HCT116 (cell line): ENCODE data around the gene GRIN2D. TPM values are rescaled to one million over a fixed set of nuclear protein-coding genes. Genes with fewer than 3 reads are reported as not detected.
A peak's percentile ranks its signal among the peaks of the same experiment; 100 is the strongest.

Source experiments
- ATAC-seq: fragments of 200-7000 bp; cut with Tn5 transposase; 2 replicates; pipeline ENCODE4 v1.9.1; 2020; ENCODE audit warnings: mild to moderate bottlenecking, moderate library complexity
- BruUV-seq: library from RNA; stranded (reverse); fragments of 400-500 nt; replicated peaks from 2 replicates; lab custom pipeline; 2021; lab: Mats Ljungman, UMichigan
- CTCF ChIA-PET: fragments of 300-600 bp; sonication (Branson Sonifier 250); formaldehyde crosslinking; loops from one replicate; lab custom pipeline; 2021; ENCODE audit warnings: antibody characterized with exemption; lab: Charles Lee
- POLR2A ChIA-PET: fragments of 300-600, 350-600 bp; sonication (Branson Sonifier 250); formaldehyde crosslinking; loops from one replicate; lab custom pipeline; 2021; ENCODE audit warnings: antibody characterized with exemption; lab: Charles Lee
- RAD21 ChIA-PET, 2 experiments: fragments of 300-600 bp; sonication (Branson Sonifier 250); formaldehyde crosslinking; loops; one replicate each; lab custom pipeline; 2023; ENCODE audit warnings: low total read pairs in 2 of 2; ENCODE audit not compliant: uncharacterized antibody in 2 of 2, unreplicated experiment in 2 of 2, low non-redundant PET in 1 of 2; lab: Charles Lee
- DNase-seq: peaks from one replicate; pipeline ENCODE4 v3.0.0-alpha.2; 2010; ENCODE audit warnings: low read depth, low spot score
- H2AFZ ChIP-seq: fragments of 200-600 bp; shearing (Covaris generic), sonication (generic); 2 replicates; pipeline ENCODE4 v1.6.1; 2017; ENCODE audit warnings: low read depth, mixed run types, mixed read lengths, antibody characterized with exemption, low read length; ENCODE audit not compliant: poor library complexity, severe bottlenecking
- H3K27ac ChIP-seq: 2 replicates; pipeline ENCODE4 v1.5.1; 2012; ENCODE audit warnings: low read depth, low read length
- H3K27me3 ChIP-seq: fragments of 200-600 bp; sonication (generic); 2 replicates; pipeline ENCODE4 v1.6.1; 2016; ENCODE audit warnings: mixed run types, low read length, mixed read lengths; ENCODE audit not compliant: insufficient read depth
- H3K36me3 ChIP-seq, 2 experiments: fragments of 200-500 bp in 1 of 2; fragments of 200-600 bp in 1 of 2; sonication (Bioruptor generic) in 1 of 2; sonication (generic) in 1 of 2; 2 replicates each; pipeline versions ENCODE4 v1.5.1 to v1.6.1; 2014 to 2016; ENCODE audit warnings: low read length in 2 of 2, inconsistent platforms in 1 of 2, mixed read lengths in 1 of 2, mixed run types in 1 of 2; ENCODE audit not compliant: insufficient read depth in 2 of 2, control insufficient read depth in 1 of 2
- H3K4me1 ChIP-seq, 2 experiments: fragments of 200-600 bp in 1 of 2; sonication (generic) in 1 of 2; 2 replicates each; pipeline versions ENCODE4 v1.5.1 to v1.6.1; 2012 to 2017; ENCODE audit warnings: low read length in 2 of 2, inconsistent platforms in 1 of 2, mild to moderate bottlenecking in 1 of 2, mixed read lengths in 1 of 2, mixed run types in 1 of 2, moderate library complexity in 1 of 2; ENCODE audit not compliant: insufficient read depth in 2 of 2, control insufficient read depth in 1 of 2
- H3K4me2 ChIP-seq: fragments of 200-600 bp; sonication (generic); 2 replicates; pipeline ENCODE4 v1.6.1; 2017; ENCODE audit warnings: mixed run types, low read length, mixed read lengths
- H3K4me3 ChIP-seq, 2 experiments: fragments of 200-600 bp in 1 of 2; sonication (generic) in 1 of 2; replicated peaks in 1 of 2; 2 replicates each; pipeline ENCODE4 v1.5.1; 2011 to 2016; ENCODE audit warnings: low read length in 2 of 2, control low read depth in 1 of 2, low read depth in 1 of 2, mild to moderate bottlenecking in 1 of 2, mixed read lengths in 1 of 2, mixed run types in 1 of 2
- H3K79me2 ChIP-seq: fragments of 200-600 bp; sonication (generic); 2 replicates; pipeline ENCODE4 v1.6.1; 2017; ENCODE audit warnings: mild to moderate bottlenecking, mixed run types, low read length, moderate library complexity, mixed read lengths; ENCODE audit not compliant: insufficient read depth
- H3K9ac ChIP-seq: fragments of 200-600 bp; sonication (generic); 2 replicates; pipeline ENCODE4 v1.6.1; 2016; ENCODE audit warnings: low read length, mixed read lengths
- H3K9me2 ChIP-seq: fragments of 200-600 bp; sonication (generic), shearing (Covaris generic); 2 replicates; pipeline ENCODE4 v1.6.1; 2017; ENCODE audit warnings: mixed run types, mild to moderate bottlenecking, moderate library complexity; ENCODE audit not compliant: insufficient read depth
- H3K9me3 ChIP-seq, 2 experiments: fragments of 200-500 bp in 1 of 2; fragments of 200-600 bp in 1 of 2; sonication (Bioruptor generic) in 1 of 2; sonication (generic) in 1 of 2; 2 replicates each; pipeline ENCODE4 v1.6.1; 2014 to 2017; ENCODE audit warnings: low read length in 2 of 2, mixed read lengths in 2 of 2, inconsistent platforms in 1 of 2, low read depth in 1 of 2, mild to moderate bottlenecking in 1 of 2, mixed run types in 1 of 2, moderate library complexity in 1 of 2; ENCODE audit not compliant: control insufficient read depth in 1 of 2, insufficient read depth in 1 of 2
- H4K20me1 ChIP-seq: fragments of 200-600 bp; sonication (generic), shearing (Covaris generic); 2 replicates; pipeline ENCODE4 v1.6.1; 2017; ENCODE audit warnings: mixed run types, mild to moderate bottlenecking, moderate library complexity; ENCODE audit not compliant: insufficient read depth
- ELF1 ChIP-seq: IDR thresholded peaks from 2 replicates; pipeline ENCODE4 v1.6.1; 2012; ENCODE audit warnings: low read depth, borderline replicate concordance
- FOSL1 ChIP-seq: IDR thresholded peaks from 2 replicates; pipeline ENCODE4 v1.6.1; 2012; ENCODE audit warnings: low read depth
- POLR2A ChIP-seq: IDR thresholded peaks from 2 replicates; pipeline ENCODE4 v1.7.0; 2011; ENCODE audit warnings: borderline replicate concordance; ENCODE audit not compliant: insufficient read depth, insufficient read length; ENCODE audit errors: extremely low read depth
- POLR2AphosphoS5 ChIP-seq: IDR thresholded peaks from 2 replicates; pipeline ENCODE4 v1.6.1; 2011; ENCODE audit warnings: mild to moderate bottlenecking, low read depth, low read length, moderate library complexity
- SIN3A ChIP-seq: IDR thresholded peaks from 2 replicates; pipeline ENCODE4 v1.6.1; 2012; ENCODE audit warnings: low read depth
- SP1 ChIP-seq: IDR thresholded peaks from 2 replicates; pipeline ENCODE4 v1.6.1; 2012; ENCODE audit warnings: low read depth
- SRF ChIP-seq: IDR thresholded peaks from 2 replicates; pipeline ENCODE4 v1.6.1; 2012; ENCODE audit warnings: low read depth
- TCF7L2 ChIP-seq: IDR thresholded peaks from 2 replicates; pipeline ENCODE4 v1.7.0; 2011; ENCODE audit warnings: borderline replicate concordance, inconsistent platforms; ENCODE audit not compliant: insufficient read depth, insufficient read length; ENCODE audit errors: extremely low read depth
- ZFX ChIP-seq: fragments of 450-650 bp; IDR thresholded peaks from 2 replicates; pipeline ENCODE4 v1.6.1; 2017
- intact Hi-C: fragments of 100-400 bp; cut with micrococcal nuclease; formaldehyde crosslinking; loops from 2 replicates; pipeline ENCODE4 v1.10.0; 2022
- total RNA-seq: library from RNA; stranded (reverse); gene quantifications from one replicate; pipeline ENCODE4 v1.2.1, GENCODE V29; 2021; ENCODE audit not compliant: unreplicated experiment
- TF ChIP-seq, protein P1 (sequence below): IDR thresholded peaks from 2 replicates; pipeline ENCODE4 v1.6.1; 2012
- TF ChIP-seq, protein P2 (sequence below): IDR thresholded peaks from 2 replicates; pipeline ENCODE4 v1.6.1; 2012
- TF ChIP-seq, protein P3 (sequence below): IDR thresholded peaks from 2 replicates; pipeline ENCODE4 v1.6.1; 2012; ENCODE audit warnings: low read depth

The GRIN2D gene
- total RNA-seq, 1 experiment from 2014 or later = 26.2 TPM

DNA sequence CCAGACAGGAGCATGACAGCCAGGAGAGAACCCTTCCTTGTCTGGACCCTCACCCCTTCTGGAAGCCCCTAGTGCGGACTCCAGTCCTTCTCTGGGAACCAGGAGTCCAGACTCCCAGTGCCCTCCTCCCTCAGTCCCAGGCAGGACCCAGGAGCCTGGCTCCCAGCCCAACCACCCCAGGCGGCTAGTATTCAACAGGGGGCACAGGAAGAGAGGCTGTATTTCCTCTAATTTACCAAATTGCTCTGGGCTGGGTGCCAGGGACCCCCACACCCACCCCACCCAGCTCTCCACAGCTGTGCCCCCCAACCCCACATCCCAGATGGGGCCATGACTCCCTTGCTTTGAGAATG lies 3.3 kb downstream of the GRIN2D start:
- no peak overlapping the region; a peak in 1 of 4 replicates for H3K4me3 ChIP-seq
- H2AFZ ChIP-seq = no peak overlapping the region
- no peaks in the 10 kb centered on the region for H3K9me3 ChIP-seq
- peak overlapping the region; percentile 76 for H3K4me2 ChIP-seq
- H3K9me2 ChIP-seq = no peaks in the 10 kb centered on the region
- H3K27ac ChIP-seq = no peak overlapping the region
- CTCF ChIA-PET = no interaction called here
- intact Hi-C loops = loop anchor here (5.0 to 10.0 kb wide), 3 partner anchors 34 to 98 kb away; partner anchors contain the start of genes EMP3, SYNGR4 and TMEM143
- no peaks in the 10 kb centered on the region for H4K20me1 ChIP-seq
- POLR2A ChIA-PET = no interaction called here
- no peak for ATAC-seq
- BruUV-seq = no TSS peak
- DNase-seq = no peak
- H3K4me1 ChIP-seq = peaks cover 24 to 74% of the 10 kb centered on the region in 2 experiments
- RAD21 ChIA-PET = no interaction called here
- peaks cover 27% of the 10 kb centered on the region for H3K79me2 ChIP-seq
- TF ChIP-seq, protein P1, sequence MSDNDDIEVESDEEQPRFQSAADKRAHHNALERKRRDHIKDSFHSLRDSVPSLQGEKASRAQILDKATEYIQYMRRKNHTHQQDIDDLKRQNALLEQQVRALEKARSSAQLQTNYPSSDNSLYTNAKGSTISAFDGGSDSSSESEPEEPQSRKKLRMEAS = no peak
- no peak; the same call in none of the 2 replicates for TF ChIP-seq POLR2AphosphoS5
- TF ChIP-seq POLR2A = no peak
- TF ChIP-seq TCF7L2 = no peak
- TF ChIP-seq ELF1 = no peak
- TF ChIP-seq, protein P2, sequence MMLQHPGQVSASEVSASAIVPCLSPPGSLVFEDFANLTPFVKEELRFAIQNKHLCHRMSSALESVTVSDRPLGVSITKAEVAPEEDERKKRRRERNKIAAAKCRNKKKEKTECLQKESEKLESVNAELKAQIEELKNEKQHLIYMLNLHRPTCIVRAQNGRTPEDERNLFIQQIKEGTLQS = no peak
- TF ChIP-seq, protein P3, sequence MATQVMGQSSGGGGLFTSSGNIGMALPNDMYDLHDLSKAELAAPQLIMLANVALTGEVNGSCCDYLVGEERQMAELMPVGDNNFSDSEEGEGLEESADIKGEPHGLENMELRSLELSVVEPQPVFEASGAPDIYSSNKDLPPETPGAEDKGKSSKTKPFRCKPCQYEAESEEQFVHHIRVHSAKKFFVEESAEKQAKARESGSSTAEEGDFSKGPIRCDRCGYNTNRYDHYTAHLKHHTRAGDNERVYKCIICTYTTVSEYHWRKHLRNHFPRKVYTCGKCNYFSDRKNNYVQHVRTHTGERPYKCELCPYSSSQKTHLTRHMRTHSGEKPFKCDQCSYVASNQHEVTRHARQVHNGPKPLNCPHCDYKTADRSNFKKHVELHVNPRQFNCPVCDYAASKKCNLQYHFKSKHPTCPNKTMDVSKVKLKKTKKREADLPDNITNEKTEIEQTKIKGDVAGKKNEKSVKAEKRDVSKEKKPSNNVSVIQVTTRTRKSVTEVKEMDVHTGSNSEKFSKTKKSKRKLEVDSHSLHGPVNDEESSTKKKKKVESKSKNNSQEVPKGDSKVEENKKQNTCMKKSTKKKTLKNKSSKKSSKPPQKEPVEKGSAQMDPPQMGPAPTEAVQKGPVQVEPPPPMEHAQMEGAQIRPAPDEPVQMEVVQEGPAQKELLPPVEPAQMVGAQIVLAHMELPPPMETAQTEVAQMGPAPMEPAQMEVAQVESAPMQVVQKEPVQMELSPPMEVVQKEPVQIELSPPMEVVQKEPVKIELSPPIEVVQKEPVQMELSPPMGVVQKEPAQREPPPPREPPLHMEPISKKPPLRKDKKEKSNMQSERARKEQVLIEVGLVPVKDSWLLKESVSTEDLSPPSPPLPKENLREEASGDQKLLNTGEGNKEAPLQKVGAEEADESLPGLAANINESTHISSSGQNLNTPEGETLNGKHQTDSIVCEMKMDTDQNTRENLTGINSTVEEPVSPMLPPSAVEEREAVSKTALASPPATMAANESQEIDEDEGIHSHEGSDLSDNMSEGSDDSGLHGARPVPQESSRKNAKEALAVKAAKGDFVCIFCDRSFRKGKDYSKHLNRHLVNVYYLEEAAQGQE = no peak
- no peak for TF ChIP-seq SIN3A
- no peak for TF ChIP-seq FOSL1
- TF ChIP-seq SP1 = no peak
- no peak for TF ChIP-seq SRF
- no peak for TF ChIP-seq ZFX
- TF ChIP-seq, all 23 proteins: peak for 0
- no peaks in the 10 kb centered on the region for H3K36me3 ChIP-seq
- peak overlapping the region; percentile 92 for H3K9ac ChIP-seq
- H3K27me3 ChIP-seq = no peaks in the 10 kb centered on the region
